ENCODE measurements around the gene SDF4. TPM values are rescaled to one million over a fixed set of nuclear protein-coding genes. Genes with fewer than 3 reads are reported as not detected.

The SDF4 gene
- polyA plus RNA-seq, 3 donors = 106 to 141 (median 132) TPM

- DNase-seq (ENCODE audit: extremely low read depth in 1 of 11, low read depth in 9 of 11, low spot score in 4 of 11) = no peak
These were observed 5.4 kb upstream of the SDF4 start for GRCh38 chr1:1236945-1237873.

DNA sequence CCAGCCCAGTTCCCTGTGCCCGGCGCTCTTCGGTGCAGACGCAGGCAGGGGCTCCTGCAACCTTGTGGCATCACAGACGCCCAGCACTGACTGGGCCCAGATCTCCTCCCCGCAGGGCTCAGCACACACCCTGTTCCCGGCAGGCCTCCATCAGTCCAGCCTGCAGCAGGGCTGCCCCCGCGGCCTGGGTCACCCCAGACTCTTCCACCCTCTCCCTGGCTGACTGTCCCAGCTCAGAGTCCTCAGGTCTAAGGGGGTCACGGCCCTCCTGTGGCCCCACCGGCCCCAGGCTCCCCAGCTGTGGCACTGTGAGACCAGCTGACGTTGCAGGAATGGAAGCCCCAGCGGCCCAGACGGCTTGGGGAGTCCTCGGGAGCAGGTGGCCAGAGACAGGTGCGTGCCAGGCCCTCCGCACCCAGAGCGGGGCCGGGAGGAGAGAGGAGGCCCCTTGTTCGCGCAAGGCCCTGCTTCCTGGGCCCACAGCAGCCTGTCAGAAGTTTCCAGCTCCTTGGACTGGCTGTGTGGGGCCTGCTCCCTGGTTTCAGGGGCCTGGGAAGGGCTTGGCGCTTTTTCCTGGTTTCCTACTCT is 4.5 kb upstream of the SDF4 start:
- DNase-seq (ENCODE audit: extremely low read depth in 1 of 11, low read depth in 9 of 11, low spot score in 4 of 11) = no peak

DNA sequence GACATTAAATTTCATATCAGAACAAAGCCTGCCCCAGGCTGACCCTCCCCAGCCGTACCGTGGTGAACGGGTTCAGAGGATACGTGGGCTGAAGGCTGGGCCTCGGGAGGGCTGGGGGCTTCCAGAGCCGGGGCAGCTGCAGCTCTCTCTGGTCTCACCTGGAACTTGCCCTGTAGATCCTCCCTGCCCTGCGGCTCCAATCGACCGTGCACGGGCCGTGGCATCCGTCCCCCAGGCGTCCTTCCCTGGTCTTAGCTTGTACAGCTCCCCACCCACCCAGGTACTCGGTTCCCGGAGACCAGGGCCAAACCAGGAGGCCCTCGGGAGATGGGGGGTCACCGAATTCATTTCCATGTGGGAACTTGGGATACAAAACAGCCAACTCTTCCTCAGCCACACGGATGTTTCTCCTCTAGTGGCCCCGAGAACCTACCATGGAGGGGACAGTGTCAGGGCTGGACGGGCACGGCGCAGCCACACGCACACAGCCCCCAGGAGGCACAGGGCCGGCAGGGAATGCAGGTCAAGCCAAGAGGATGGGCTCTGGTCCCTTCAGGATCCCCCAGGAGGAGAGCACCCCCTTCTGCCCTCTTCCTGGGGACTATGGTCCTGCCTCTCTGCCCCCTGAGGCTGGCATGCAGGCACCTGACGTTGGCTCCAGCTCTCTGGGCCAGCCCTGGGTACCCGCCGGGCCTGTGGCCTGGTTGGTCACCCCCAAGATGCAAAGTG is 3.4 kb upstream of the SDF4 start:
- DNase-seq (ENCODE audit: extremely low read depth in 1 of 11, low read depth in 9 of 11, low spot score in 4 of 11) = no peak

- DNase-seq (ENCODE audit: extremely low read depth in 1 of 11, low read depth in 9 of 11, low spot score in 4 of 11) = no peak
These were observed 2.5 kb upstream of the SDF4 start for GRCh38 chr1:1234180-1234808.

DNA sequence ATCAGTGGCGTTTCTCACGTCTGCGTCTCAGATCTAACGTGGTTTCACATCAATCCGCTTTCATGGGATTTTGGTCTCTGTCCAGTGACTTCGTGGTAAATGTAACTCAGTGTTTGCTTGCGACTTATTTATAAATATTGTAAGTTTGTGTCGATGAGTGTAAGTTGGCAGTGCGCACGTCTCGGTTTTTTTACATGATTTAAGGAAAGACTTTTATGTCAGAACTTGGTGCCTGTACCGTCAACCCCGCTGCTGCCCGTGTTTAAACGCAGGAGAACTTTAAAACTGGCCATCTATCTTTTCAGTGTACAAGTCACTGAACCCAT is 1.7 kb upstream of the SDF4 start:
- DNase-seq (ENCODE audit: extremely low read depth in 1 of 11, low read depth in 9 of 11, low spot score in 4 of 11) = no peak

DNA sequence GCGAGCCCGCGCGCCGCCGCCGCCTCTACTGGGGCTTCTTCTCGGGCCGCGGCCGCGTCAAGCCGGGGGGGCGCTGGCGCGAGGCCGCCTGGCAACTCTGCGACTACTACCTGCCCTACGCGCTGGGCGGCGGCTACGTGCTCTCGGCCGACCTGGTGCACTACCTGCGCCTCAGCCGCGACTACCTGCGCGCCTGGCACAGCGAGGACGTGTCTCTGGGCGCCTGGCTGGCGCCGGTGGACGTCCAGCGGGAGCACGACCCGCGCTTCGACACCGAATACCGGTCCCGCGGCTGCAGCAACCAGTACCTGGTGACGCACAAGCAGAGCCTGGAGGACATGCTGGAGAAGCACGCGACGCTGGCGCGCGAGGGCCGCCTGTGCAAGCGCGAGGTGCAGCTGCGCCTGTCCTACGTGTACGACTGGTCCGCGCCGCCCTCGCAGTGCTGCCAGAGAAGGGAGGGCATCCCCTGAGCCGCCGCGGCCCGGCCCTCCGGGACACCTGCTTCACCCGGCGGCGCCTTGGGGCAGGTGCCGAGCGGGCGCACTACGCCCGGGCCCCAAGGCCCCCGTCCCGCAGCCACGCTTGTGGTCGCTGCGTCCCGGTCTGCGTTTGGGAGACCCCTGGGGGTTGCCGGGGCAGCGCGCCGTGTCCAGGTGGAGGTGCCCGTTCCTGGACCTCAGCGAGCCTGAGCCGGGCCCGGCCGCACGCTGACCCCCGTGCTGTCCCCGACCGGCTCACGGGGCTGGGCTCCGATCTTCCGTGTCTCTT is 1.2 kb upstream of the SDF4 start:
- no peak for DNase-seq (ENCODE audit: extremely low read depth in 1 of 11, low read depth in 9 of 11, low spot score in 4 of 11)

DNA sequence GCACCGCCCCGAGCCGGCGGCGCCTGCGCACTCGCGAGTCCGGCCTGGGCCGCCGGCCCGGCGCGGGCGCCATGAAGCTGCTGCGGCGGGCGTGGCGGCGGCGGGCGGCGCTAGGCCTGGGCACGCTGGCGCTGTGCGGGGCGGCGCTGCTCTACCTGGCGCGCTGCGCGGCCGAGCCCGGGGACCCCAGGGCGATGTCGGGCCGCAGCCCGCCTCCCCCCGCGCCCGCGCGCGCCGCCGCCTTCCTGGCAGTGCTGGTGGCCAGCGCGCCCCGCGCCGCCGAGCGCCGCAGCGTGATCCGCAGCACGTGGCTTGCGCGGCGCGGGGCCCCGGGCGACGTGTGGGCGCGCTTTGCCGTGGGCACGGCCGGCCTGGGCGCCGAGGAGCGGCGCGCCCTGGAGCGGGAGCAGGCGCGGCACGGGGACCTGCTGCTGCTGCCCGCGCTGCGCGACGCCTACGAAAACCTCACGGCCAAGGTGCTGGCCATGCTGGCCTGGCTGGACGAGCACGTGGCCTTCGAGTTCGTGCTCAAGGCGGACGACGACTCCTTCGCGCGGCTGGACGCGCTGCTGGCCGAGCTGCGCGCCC is 501 bp upstream of the SDF4 start, which contains the start of gene B3GALT6:
B3GALT6 (plus strand) TSS at position 30 of the 588 bp plus-strand sequence; CDS start at position 72, 42 bp downstream.
- no peak for DNase-seq (ENCODE audit: extremely low read depth in 1 of 11, low read depth in 9 of 11, low spot score in 4 of 11)

DNA sequence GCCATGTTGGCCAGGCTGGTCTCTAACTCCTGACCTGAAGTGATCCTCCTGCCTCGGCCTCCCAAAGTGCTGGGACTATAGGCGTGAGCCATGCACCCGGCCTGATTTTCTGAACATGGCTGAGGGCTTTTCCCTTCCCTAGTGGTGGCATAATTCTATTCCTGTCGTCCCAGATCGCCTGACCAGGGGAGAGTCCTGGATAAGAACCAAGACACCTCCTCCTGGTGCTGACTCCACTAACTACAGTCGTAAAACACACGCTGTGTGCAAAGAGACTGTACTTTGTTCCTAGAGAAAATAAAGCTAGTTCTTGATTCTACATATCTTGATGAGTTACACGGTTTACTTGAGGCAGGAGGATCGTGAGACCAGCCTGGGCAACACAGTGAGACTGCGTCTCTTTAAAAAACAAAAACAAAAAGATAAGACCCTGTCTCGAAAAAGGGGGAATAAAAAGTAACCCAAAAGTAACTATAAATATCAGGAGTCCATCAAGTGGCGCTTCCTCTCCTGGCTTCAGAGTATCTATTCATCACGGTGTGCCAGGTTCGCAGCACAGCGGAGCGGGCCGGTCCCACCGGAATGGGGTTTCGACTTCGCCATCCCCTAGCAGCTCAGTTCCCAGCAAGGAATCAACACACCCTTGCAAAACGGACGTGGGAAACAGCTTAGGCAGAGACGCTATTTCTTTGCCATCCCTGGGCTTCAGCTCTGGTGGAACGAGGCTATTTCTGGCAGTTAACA is 973 bp downstream of the SDF4 start:
- no peak for DNase-seq (ENCODE audit: extremely low read depth in 1 of 11, low read depth in 9 of 11, low spot score in 4 of 11)

GRCh38 chr1:1229770-1230169 is 2.0 kb downstream of the SDF4 start:
- no peak for DNase-seq (ENCODE audit: extremely low read depth in 1 of 11, low read depth in 9 of 11, low spot score in 4 of 11)

DNA sequence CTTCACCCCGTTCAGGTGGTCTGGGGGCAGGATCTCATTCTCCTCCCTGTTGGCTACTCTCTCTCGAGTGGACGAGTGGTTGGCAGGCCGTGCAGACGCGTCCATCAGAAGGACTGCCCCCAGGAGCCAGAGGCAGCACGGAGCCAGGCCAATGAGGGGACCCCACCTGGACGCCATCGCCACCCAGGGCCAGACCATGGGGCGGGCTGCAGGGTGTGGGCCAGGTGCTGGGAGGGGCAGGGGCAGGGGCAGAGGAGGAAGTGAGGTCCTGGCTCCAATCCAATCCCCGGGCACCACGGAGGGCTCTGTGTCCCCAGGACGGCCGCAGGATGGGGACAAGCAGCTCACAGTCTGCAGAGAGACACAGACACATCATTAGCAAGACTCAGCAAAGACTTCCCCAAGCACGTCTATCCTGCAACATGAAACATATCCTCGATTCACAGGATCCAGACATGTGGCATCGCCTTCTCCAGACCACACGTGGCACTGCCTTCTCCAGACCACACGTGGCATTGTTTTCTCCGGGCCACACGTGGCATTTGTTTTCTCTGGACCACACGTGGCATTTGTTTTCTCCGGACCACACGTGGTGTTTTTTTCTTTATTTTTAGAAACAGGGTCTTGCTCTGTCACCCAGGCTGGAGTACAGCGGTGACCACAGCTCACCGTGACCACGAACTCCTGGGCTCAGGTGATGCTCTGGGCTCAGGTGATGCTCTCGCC is 3.0 kb downstream of the SDF4 start:
- no peak for DNase-seq (ENCODE audit: extremely low read depth in 1 of 11, low read depth in 9 of 11, low spot score in 4 of 11)

DNA sequence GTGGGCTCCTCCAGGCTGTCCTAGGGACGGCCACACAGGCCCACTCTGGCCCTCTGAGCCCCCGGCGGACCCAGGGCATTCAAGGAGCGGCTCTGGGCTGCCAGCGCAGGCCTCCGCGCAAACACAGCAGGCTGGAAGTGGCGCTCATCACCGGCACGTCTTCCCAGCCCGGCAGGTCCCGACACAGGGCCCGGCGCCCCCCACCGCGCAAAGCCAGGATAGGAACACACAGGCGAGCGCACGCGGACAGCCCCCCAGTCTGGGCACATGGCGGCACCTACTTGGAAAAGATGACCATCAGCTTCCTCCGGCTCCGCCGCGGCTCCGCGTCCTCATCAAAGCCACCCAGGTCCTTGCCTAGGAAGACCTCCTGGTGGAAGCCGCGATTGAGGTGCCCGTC is 3.6 kb downstream of the SDF4 start:
- DNase-seq (ENCODE audit: extremely low read depth in 1 of 11, low read depth in 9 of 11, low spot score in 4 of 11) = no peak

- no peak for DNase-seq (ENCODE audit: extremely low read depth in 1 of 11, low read depth in 9 of 11, low spot score in 4 of 11)
These were observed 4.4 kb downstream of the SDF4 start for GRCh38 chr1:1227386-1227785.

DNA sequence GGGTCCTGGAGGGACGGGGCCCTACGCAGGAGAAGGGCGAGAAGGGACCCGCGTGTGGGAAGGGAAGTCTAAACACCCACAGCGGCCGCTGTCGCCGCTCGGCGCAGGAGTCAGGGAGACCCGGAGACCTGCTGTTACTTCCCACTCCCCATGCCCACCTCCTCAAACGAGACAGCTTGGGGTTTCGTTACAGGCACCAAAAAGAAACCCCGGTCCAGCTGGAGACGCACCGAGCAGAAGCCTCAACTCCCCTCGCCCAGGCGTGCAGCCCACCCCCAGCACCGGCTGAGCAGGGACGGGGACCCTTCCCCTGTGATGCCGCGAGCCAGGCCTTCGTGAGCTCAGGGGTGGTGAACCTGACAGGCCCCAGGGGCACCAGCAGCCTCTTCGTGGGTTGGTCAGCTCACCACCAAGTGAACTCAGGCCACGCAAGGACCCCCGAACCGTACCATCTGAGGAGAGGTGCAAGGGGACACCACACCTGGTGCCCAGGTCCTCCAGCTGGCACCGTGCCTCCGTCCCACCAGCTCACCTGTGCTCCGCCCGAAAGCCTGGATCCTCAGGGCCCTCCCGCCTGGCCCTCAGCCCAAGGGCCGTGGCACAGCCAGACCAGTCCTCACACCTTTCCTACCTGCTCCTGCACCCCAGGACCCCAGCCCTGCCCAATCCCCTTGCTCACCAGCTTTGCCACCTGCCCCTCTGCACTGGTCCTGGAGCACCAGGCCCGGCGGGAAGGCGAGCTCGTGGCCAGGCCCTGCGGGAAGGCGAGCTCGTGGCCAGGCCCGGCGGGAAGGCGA is 5.0 kb downstream of the SDF4 start:
- DNase-seq (ENCODE audit: extremely low read depth in 1 of 11, low read depth in 9 of 11, low spot score in 4 of 11) = no peak

GRCh38 chr1:1225913-1226312 is 5.9 kb downstream of the SDF4 start:
- DNase-seq (ENCODE audit: extremely low read depth in 1 of 11, low read depth in 9 of 11, low spot score in 4 of 11) = no peak

DNA sequence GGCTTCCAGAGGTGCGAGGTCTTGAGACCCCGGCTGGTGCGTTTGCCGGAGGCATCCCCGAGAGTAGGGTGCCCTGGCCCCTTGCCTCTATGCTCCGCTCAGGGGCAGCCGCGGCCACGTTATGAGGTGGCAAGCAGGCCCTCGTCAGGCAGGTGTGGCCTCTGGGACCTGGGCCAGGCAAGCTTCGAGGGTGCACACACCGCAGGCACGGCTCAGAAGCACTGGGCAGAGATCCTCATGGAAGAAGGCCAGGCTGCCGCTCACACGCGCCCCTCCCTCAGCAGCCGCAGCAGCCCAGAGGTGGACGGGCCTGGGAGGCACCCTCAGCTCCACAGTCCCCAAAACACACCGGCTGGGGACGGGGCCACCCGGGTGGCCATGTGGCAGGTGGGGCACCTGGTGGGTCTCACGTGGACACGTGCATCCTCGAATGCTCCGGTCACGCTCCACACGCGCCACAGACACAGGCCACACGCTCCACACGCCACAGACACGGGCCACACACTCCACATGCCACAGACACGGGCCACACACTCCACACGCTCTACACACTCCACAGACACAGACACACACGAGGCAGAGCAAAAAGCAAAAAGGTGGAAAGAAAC is 6.5 kb downstream of the SDF4 start:
- no peak for DNase-seq (ENCODE audit: extremely low read depth in 1 of 11, low read depth in 9 of 11, low spot score in 4 of 11)

DNA sequence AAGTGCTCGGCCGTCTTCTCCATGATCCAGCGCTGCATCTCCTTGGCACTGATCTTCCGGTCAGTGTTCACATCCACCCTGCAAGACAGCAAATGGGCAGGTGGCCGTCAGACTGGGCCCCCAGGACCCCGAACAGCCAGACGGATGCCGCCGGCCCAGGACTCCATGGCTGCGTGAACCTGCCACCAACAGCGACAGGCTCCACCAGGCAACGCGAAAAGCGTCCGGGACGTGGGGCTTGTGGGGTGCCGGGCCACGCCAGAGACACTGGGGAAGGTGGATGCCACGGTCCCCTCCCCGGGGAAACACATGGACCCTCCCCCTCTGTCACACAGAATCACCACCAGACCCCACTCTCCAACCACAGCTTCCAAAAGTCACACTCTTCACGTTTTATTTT is 7.9 kb downstream of the SDF4 start:
- no peak for DNase-seq (ENCODE audit: extremely low read depth in 1 of 11, low read depth in 9 of 11, low spot score in 4 of 11)
